CD4-positive, alpha-beta T cell treated with Interleukin-4 for 4 hours (primary cell): ENCODE results near the gene INS.
A peak's percentile ranks its signal among the peaks of the same experiment; 100 is the strongest.
"Not testable (repeated sequence)": the region's sequence is repeated elsewhere in the genome, so short reads cannot be mapped to it uniquely, and the experiment has no call there.

Experiments used
- DNase-seq: peaks from one replicate; pipeline ENCODE4 v3.0.0-alpha.2; 2020

Gene INS

DNA sequence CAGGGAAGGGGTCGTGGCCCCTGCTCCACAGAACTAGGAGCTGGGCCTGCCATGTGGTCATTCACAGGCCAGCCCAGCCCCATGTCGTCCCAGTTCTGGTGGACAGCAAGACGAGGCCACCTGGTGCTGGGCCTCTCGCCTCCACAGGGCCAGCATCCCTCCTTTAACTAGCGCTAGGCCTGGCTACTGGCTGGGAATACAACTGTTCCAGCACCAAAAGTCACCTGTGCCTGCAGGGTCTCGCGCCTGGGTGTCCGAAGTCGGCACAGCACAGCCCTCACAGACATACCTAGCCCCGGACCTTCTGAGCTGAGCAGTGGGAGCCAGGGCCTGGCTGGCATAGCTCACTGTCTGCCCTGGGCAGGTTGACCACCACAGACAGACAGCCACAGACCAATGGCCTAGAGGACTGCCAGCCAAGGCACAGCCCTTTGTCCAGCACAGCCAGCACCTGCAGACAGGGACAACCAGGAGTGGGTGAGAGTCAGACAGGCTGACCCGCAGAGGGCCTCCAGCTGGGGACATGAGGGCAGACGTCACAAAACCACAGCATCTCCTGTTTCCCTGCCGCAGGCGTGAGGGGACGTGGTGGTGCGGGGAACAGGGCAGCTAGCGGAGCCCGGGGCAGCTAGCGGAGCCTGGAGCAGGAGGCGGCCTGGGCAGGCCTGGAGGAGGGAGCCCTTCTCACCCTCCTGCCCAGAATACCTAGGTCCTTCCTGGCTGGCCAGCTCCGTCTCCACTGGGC lies 37.8 kb upstream of the INS start:
- no peak for DNase-seq

DNA sequence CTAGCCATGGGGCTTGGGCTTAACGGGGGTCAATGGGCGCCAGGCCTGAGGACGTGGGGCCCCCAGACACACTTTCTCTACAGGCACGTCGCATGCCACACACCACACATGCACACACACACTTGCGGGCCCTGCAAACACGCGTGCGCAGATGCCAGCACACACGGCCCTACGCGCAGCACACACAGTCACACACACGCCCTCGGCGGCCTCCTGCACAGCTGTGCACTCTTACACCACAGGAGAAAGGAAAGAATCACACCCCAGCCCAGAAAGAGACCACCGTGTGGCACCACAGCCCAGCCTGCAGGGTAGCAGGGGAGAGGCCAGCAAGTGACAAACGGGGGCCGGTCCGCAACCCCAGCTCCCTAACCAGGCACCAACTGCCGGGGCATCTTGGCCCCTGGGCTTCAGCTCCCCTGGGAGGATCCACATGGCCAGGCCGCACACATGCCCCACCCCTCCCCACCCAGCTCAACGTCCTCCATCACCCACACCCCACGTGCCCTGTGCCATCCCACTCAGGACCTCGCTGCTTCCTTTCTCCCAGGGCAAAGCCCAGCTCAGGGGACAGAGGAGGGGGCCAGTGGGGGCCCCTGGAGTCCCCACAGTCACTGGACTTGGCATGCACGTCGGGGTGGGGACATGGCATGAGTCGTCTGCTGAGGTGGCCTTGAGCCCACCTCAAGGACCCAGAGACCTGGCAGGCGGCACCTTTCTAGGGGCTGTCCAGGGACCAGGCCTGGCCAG lies 36.9 kb upstream of the INS start:
- DNase-seq = no peak

DNA sequence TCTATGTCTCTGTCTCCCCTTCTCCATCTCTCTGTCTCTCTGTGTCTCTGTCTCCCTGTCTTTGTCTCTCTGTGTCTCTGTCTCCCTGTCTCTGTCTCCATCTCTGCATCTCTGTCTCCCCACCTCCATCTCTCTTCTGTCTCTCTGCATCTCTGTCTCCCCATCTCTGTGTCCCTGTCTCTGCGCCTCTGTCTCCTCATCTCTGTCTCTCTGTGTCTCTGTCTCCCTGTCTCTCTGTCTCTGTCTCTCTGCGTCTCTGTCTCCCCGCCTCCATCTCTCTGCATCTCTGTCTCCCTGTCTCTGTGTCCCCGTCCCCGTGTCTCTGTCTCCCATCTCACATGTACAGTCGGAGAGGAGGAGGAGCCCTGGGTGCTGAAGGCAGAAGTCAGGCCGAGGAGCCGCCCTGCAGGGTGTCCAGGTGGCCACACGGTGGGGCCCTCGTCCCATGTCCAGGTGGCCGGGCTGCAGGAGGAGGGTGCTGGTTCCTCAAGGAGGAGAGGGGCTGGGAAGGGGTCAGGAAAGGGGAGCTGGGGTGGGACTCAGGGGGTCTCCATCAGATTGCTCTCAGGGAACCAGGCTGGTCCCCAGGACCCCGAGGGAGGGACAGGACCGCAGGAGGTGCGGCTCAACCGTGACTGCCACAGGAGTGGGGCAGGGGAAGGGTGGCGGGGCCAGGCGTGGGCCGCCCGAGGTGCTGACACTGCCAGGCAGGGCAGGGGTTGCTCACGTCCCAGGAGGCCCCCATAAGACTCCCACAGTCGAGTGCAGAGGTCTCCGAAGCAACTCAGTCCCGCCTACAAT lies 36.2 kb upstream of the INS start:
- DNase-seq = peak; percentile 55

DNA sequence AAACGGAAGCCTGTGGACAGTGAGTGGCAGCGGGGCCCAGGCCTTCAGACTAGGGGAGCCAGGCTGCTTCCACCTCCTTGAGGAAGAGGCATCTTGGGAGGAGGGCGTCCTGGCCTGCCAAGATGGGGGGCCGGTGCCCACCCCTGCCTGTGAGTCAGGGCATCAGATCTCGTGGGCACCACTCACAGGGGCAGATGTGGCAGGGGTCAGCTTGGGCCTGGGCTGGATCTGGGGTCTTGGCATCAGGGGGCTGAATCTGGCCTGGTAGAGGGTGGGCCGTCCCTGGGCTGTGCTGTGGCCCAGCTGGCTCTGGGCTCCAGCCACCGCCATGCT lies 34.7 kb upstream of the INS start:
- no peak for DNase-seq

DNA sequence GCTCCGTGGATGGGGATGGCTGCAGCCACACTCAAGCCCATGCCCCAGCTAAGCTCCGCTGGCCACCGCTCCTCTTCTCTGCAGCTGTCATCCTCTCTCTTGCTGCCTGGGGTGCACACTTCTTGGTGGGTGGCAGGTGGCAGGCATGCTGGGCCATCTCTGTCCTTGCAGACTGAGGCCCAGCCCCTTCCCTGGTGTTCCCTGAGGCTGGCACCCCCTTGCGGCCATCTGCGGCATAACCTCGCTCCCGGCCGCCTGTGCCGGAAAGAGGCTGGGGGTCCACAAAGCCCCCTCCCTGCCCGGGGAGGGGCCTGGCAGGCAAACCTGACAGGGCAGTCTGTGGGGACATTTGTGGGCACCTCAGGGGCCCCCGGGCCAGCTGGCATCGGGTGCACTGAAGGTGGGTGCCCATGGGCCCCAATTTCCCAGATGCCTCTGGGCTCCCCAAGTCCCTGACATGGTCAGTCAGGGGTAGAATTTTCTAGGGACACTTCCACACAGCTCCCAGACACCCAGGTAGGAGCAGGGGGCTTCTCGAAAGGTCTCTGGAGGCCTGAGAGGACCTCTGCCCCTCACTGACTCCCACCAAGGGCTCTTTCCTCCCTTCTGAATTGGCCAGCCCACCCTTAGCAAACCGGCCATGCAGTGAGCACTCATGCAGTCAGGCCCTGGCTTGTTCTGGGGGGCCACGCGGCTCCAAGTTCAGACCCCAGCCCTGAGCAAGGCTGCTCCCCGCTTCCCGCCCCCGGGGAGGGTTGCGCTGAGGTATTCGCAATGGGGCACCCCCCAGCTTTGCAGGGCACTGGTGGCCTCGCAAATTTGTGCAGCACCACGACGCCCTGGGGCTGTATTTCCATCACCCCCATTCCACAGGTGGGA lies 34.1 kb upstream of the INS start:
- no peak for DNase-seq

DNA sequence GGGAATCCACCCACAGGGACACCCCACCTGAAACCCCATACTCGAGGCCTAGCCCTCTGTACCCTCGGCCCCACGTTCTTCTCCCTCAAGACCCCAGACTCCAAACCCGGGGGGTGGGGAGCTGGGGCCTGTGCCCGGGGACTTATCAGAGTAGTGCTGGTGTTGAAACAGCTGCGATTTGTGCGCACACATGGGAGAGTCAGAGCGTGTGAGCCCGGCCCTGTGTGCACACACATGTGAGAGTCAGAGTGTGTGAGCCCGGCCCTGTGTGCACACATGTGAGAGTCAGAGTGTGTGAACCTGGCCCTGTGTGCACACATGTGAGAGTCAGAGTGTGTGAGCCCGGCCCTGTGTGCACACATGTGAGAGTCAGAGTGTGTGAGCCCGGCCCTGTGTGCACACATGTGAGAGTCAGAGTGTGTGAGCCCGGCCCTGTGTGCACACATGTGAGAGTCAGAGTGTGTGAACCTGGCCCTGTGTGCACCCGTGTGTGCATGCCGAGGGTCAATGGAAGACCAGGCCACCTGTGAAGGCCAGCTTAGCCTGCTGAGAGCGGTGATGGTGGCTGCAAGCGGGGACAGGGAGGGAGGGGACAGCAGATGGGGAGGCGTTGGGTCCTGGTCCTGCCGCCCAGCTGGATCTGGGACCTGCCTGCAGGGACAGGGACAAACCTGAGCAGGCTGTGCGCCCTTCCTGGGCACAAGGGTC lies 33.0 kb upstream of the INS start:
- DNase-seq = not testable (repeated sequence)

DNA sequence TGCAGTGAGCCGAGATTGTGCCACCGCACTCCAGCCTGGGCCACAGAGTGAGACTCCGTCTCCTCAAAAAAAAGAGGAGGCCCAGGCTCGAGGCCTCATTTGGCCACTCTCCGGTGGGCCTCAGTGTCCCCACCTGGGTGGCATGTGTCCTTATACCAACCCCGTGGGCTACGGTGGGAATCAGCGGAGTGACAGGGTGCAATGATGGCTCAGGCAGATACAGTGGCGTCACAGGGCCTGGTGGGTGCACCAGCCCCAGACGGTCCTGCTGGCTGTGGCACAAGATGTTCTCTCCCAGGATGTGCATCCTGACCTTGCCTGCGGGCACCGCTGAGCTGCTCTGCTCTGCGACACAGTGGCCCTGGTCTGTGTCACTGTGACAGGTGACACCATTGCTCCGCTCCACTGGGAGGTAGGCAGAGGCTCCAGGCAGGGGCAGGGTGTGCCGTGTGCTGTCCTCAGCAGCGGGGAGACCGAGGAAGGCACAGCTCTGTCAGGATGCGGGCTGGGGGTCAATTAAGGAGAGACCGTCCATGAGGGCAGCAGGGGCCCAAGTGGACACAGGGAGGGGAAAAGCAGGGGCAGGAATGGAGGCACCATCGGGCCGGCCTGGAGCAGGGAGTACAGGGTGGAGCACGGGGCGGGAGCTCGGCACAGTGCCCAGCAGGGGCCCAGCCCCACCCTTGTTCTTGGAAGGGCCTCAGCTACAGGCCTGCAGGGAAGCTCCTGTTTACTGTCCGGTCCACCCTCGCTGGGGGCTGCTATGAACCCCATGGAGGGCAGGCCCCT lies 32.3 kb upstream of the INS start:
- no peak for DNase-seq

DNA sequence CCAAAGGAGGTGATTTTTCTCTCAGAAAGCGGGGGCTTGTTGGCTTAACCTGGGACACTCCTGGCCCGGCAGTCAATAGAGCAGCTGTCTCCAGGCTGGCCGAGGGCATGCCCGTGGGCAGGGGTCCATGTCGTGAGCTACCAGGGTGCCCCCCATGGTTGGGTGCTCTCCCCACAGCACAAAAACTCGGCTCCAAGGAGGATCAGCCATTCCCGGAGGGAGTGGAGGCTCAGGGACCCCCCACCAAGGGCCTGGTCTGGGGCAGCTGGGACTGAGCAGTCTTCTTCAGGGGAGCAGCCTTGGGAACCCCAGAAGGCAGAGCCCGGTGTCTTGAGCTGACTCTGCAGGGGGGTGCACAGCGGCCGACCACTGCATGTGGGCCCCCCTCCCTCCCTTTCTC lies 31.4 kb upstream of the INS start:
- DNase-seq = no peak

DNA sequence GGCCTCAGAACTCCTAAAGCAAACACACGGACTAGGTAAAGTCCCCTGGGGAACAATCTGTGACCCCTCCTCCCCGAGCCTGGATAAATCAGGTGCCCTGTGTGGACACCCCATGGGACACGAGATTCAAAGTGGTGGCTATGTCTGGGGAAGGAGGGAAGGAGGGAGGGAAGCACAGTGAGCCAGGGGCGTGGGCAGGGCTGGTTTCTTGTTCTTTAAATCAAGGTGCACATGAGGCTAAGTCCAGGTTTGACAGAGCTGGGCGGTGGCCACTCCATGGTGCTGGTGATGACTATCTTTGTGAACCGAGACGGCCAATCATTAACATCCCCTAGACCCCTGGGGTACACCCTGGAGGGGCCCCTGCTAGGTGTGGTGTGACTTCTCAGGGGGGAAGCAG lies 30.9 kb upstream of the INS start:
- DNase-seq = no peak

DNA sequence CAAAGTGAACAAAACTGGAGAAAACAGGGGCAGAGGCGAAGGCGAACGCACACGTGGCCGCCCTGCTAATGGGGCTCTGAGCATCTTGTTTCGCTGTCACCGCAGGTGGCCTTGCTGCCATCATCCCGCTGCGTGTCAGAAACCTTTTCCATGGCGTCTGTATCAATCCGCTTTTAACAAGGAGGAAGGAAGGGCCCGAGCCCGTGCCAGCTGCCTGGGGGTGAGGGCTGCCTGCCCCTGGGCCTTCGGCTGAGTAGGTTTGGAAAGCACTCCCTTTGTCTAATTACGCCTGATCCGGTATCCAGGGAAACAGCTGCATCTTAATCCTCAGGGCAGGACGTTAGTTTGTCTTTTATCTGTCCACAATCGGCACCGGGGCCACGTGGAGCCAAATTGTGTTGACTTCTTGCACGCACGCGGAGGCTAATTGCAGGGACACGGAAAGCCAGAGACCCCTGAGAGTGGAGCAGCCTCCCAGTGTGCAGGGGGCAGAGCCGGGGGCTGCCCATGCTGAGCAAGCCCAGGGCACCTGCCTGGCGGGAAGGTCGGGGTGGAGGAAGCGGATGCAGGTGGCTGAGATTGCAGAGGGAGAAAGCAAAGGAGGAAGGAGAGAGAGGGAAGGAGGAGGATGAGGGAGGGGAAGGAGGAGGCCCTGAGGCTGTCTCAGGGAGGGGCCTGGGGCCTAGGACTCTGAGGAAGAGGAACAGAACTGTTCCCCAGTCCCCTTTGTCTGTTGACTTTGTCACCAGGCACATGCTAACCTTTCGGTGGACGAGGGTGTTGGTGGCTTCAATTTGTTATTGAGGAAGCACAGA lies 29.9 kb upstream of the INS start:
- no peak for DNase-seq

DNA sequence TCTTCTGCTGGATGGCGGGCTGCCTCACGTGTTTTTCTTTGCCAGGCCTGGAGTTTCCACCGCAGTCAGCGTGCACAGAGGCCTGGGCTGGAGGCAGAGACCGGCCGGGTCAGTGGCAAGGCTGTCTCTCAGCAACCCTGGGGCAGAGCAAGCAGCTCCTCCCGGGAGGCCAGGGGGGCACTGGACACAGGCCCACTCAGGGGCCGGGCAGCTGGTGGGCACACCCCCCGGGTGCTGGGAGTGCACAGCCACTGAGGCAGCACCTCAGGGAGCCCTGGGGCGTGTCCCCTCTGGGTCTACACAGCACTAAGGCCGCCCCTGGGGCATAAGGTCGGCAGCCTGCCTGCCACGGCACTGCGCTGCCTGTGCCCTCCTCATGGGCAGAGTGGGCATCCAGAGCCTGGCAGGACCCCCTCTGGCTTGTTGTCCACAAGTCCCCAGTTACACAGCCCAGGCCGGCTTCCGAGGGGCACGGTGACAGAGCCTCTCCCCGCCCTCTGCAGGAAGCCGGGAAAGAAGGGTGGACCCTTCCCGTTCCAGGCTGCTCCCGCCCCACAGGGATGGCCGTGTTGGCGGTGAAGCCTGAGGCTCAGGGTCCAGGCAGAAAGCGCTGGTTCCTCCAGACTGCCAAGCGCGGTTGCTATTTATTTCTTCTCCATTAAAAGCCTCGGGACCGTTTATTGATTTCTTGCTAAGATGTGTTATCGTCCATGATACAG lies 29.1 kb upstream of the INS start:
- no peak for DNase-seq

DNA sequence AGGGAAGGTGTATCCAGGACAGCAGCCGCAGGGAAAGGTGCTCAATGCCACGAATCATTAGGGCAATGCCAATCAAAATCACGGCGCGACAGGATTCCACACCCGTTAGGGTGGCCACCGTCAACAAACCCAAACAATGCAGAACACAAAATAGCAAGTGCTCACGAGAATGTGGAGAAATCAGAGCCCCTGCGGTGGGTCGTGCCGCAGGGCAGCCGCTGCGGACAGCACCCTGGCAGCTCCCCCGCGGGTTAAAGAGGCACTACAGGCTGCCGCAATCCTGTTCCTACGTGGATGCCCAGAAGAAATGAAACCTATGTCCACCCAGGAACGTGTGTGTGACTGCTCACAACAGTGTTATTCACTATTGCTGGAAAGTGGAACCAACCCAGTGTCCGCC lies 27.7 kb upstream of the INS start:
- DNase-seq = no peak

DNA sequence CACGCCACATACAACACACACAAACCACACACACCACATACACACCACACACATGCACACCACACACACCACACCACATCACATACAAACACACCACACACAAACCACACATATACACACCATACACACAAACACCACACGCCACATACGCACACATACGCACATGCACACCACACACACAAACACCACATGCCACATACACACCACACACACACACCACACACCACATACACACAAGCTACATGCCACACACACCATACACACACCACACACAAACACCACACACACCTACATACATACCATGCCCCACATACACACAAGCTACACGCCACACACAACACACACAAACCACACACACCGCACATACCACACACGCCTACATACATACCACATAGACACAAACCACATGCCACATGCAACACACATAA lies 26.3 kb upstream of the INS start:
- no peak for DNase-seq

DNA sequence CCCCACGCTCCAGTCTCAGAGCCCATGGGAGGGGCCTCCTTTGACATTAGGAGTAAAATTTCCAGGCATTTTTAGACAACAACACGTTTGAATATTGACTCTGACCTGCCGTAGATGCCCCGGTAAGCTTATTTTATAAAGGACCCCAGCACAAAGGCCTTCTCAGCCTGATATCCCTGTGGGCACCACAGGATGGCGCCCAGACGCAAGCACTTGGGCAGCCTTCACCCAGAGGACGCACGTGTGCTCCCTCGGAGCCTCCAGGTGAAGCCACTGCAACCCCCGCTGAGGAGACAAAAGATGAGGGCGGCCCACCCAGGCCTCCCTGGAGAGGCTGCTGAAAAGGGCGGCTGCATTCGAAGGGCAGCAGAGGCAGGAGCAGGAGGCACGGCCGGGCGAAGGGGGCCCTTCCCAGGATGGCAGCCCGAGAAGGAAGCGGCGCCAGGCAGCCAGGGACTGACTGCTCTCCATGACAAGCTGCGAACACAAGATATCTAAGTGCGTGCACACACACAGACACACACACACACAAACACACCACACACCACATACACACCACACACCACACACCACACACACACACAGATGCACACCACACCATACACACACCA lies 25.8 kb upstream of the INS start:
- peak; percentile 33 for DNase-seq

DNA sequence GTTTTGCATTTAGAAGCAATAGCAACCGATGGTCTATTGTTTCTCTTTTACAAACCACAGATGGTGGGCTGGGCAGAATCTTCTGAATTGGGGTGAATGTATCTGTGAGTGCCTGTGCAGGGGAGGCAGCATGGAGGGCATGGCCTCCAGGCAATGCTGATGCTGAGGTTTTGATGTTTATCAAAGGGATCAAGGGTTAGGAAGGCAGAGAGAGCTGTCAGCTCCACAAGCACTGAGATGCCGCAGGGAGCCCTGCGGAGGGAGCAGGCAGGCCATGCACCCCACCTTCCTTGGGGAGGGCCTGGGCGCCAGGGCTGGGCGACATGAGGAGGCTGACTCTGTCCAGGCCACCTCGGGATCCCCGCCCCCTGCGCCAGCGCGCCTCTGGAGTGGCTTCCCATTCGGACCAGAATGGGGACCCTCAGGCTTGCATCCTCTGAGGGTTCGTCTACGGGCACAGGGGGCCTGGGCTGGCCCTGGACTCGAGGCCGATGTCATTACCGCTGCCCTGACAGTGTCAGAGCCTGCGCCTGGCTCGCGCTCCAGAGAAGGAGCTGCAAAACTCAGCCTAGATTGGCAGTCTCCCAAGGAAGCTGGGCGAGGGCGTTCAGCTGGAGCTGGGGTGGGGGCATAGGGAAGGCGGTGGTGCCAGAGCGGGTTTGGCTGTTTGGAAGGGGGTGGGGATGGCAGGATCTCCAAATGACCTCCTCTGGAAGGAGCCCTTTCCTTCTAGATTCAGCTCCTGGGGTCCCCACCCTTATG lies 24.5 kb upstream of the INS start:
- no peak for DNase-seq

DNA sequence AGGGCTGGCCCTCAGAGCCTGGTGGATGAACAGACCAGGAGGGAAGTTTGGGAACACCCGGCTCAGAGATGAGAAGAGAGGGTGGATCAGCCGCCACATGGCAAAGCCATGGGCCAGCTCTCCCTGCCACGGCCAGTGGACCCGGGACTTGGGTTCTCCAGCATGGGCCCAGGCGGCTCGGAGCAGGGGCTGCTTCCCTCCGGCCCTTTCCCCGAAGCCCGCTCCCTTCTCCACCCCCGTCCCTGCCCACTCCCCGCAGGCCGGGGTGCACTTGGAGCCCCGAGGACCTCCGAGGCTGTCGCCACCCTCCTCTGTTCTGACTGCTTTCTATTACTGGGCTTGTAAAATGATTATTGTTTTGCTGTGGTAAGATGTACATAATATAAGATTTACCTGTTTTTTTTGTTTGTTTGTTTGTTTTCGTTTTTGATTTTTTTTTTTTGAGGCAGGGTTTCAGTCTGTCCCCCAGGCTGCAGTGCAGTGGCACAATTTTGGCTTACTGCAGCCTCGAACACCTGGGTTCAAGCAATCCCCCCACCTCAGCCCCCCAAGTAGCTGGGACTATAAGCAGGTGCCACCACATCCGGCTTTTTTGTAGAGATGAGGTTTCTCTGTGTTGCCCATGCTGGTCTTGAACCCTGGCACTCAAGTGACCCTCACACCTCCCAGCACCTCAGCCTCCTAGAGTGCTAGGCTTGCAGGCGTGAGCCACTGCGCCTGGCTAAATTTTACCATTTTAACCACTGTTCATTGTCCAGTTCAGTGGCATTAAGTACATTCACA lies 21.9 kb upstream of the INS start:
- no peak for DNase-seq

DNA sequence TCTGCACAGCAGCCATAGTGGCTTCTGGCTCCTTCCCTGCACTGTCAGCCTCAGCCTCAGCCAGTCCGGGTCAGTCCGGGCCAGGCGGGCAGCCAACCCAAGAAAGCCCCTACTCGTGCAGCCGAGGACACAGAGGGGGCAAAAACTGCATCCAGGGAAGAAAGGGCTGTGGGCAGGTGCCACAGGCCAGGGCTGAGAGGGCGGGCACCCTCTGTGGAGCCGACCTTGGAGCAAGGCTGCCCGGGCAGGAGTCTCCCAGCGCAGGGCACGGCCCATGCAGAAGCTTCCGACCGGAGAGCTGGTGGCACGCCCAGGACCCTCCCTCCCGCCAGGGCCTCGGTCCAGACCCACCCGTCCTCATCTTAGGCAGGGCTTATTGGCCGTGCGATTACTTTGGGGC lies 21.1 kb upstream of the INS start:
- no peak for DNase-seq
